HG03025 (cell line): ENCODE results near the gene CD46.
"Not testable (repeated sequence)": the region's sequence is repeated elsewhere in the genome, so short reads cannot be mapped to it uniquely, and the experiment has no call there.

Source experiments
- ATAC-seq: cut with Tn5 transposase; IDR thresholded peaks from one replicate; pipeline ENCODE4 v1.9.1; 2021; ENCODE audit warnings: mild to moderate bottlenecking, moderate library complexity; ENCODE audit not compliant: unreplicated experiment, low FRiP score

Gene CD46

GRCh38 chr1:207750631-207751305 lies 1.1 kb upstream of the CD46 start:
- no peak for ATAC-seq

- ATAC-seq: not testable (repeated sequence)
Observed at GRCh38 chr1:207751463-207751789, 428 bp upstream of the CD46 start.

- peak; percentile 38 for ATAC-seq
Observed at GRCh38 chr1:207752456-207752998, 673 bp downstream of the CD46 start.

- ATAC-seq: no peak
Observed at GRCh38 chr1:207753611-207754010, 1.8 kb downstream of the CD46 start.

- ATAC-seq: no peak
Observed at GRCh38 chr1:207754011-207754410, 2.2 kb downstream of the CD46 start.

- ATAC-seq: no peak
Observed at GRCh38 chr1:207754974-207755700, 3.3 kb downstream of the CD46 start.

GRCh38 chr1:207755846-207756693 lies 4.2 kb downstream of the CD46 start:
- ATAC-seq: no peak

- no peak for ATAC-seq
Observed at GRCh38 chr1:207762622-207763021, 10.8 kb downstream of the CD46 start.

GRCh38 chr1:207763091-207763490 lies 11.2 kb downstream of the CD46 start:
- ATAC-seq: no peak

- ATAC-seq: no peak
Observed at GRCh38 chr1:207763972-207764371, 12.1 kb downstream of the CD46 start.

- no peak for ATAC-seq
Observed at GRCh38 chr1:207766569-207766968, 14.7 kb downstream of the CD46 start.

- ATAC-seq: not testable (repeated sequence)
Observed at GRCh38 chr1:207770514-207770913, 18.7 kb downstream of the CD46 start.

GRCh38 chr1:207776045-207776444 lies 24.2 kb downstream of the CD46 start:
- not testable (repeated sequence) for ATAC-seq

GRCh38 chr1:207777412-207777811 lies 25.6 kb downstream of the CD46 start:
- not testable (repeated sequence) for ATAC-seq

- ATAC-seq: no peak
Observed at GRCh38 chr1:207779008-207779407, 27.2 kb downstream of the CD46 start.

GRCh38 chr1:207781312-207781711 lies 29.5 kb downstream of the CD46 start:
- no peak for ATAC-seq

GRCh38 chr1:207787776-207788175 lies 35.9 kb downstream of the CD46 start:
- no peak for ATAC-seq

- ATAC-seq: no peak
Observed at GRCh38 chr1:207789386-207789785, 37.5 kb downstream of the CD46 start.

- no peak for ATAC-seq
Observed at GRCh38 chr1:207789792-207790787, 38.2 kb downstream of the CD46 start.

- no peak for ATAC-seq
Observed at GRCh38 chr1:207791290-207791689, 39.4 kb downstream of the CD46 start.
